Measurements from ENCODE around the gene ADORA1.

ADORA1 gene

DNA sequence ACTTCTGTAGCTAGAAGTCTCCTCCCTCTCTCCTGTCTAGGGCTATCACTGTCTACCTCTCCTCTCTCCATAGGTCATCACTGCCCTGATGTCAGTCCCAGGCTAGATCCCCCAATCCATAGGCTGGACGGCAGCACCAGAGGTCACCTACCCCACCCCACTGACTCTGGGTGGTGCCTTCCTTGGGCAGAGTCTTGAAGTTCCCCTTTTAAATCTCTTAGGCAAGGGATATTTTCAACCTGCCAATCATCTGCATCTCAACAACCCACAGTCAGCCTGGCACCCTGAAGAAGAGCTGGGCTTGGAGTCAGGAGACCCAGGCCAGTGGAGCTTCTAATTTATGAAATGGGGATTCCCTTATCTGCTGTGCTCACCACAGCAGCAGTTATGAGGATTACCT is 34.9 kb downstream of the ADORA1 start:
- DNase-seq, result no peak

DNA sequence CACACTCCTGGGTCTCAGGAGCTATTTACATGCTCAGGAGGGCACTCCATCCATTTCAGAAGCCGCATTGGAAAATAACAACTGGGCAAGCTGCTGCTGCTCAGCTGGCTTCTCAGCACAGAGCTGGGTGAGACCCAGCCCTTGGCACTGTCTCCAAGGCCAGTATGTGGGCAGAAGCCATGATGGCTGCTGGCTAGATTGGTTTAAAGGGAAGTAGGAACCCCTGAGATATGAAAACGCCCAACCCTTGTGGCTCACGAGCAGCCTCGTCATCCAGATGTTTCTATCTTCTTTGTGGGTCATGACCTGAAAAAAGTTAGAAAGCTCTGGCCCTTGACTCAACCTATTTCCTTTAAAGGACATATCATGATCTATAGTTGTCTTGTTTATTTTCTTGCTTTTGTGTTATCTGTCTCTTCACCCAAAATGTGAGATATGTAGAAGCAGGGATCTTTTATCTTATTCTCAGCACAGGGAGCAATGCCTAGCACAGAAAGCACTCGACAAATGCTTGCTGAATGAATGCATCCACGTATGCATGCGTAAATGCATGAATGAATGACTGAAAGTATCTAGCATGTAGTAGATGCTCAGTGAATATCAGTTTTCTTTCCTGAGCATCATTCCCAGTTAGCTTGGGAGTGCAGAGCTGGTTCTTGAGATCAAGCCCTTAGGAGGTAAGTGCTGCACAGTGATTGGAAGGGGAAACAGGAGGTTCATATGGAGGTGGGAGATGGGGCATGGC is 36.5 kb downstream of the ADORA1 start:
- DNase-seq, result no peak

DNA sequence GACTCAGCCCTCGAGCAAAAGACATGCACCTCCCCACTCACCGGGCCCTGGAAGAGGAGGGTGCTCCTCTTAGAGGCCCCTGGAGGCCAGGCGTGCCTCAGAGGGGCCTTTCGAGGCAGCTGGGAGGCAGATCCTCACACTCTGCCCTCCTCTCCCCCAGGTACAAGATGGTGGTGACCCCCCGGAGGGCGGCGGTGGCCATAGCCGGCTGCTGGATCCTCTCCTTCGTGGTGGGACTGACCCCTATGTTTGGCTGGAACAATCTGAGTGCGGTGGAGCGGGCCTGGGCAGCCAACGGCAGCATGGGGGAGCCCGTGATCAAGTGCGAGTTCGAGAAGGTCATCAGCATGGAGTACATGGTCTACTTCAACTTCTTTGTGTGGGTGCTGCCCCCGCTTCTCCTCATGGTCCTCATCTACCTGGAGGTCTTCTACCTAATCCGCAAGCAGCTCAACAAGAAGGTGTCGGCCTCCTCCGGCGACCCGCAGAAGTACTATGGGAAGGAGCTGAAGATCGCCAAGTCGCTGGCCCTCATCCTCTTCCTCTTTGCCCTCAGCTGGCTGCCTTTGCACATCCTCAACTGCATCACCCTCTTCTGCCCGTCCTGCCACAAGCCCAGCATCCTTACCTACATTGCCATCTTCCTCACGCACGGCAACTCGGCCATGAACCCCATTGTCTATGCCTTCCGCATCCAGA is 37.7 kb downstream of the ADORA1 start:
- DNase-seq, result no peak

DNA sequence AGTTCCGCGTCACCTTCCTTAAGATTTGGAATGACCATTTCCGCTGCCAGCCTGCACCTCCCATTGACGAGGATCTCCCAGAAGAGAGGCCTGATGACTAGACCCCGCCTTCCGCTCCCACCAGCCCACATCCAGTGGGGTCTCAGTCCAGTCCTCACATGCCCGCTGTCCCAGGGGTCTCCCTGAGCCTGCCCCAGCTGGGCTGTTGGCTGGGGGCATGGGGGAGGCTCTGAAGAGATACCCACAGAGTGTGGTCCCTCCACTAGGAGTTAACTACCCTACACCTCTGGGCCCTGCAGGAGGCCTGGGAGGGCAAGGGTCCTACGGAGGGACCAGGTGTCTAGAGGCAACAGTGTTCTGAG is 38.3 kb downstream of the ADORA1 start:
- DNase-seq, result no peak

DNA sequence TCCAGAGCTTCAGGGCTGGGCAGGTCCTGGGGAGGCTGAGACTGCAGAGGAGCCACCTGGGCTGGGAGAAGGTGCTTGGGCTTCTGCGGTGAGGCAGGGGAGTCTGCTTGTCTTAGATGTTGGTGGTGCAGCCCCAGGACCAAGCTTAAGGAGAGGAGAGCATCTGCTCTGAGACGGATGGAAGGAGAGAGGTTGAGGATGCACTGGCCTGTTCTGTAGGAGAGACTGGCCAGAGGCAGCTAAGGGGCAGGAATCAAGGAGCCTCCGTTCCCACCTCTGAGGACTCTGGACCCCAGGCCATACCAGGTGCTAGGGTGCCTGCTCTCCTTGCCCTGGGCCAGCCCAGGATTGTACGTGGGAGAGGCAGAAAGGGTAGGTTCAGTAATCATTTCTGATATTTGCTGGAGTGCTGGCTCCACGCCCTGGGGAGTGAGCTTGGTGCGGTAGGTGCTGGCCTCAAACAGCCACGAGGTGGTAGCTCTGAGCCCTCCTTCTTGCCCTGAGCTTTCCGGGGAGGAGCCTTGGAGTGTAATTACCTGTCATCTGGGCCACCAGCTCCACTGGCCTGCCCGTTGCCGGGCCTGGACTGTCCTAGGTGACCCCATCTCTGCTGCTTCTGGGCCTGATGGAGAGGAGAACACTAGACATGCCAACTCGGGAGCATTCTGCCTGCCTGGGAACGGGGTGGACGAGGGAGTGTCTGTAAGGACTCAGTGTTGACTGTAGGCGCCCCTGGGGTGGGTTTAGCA is 38.8 kb downstream of the ADORA1 start:
- DNase-seq, result no peak

DNA sequence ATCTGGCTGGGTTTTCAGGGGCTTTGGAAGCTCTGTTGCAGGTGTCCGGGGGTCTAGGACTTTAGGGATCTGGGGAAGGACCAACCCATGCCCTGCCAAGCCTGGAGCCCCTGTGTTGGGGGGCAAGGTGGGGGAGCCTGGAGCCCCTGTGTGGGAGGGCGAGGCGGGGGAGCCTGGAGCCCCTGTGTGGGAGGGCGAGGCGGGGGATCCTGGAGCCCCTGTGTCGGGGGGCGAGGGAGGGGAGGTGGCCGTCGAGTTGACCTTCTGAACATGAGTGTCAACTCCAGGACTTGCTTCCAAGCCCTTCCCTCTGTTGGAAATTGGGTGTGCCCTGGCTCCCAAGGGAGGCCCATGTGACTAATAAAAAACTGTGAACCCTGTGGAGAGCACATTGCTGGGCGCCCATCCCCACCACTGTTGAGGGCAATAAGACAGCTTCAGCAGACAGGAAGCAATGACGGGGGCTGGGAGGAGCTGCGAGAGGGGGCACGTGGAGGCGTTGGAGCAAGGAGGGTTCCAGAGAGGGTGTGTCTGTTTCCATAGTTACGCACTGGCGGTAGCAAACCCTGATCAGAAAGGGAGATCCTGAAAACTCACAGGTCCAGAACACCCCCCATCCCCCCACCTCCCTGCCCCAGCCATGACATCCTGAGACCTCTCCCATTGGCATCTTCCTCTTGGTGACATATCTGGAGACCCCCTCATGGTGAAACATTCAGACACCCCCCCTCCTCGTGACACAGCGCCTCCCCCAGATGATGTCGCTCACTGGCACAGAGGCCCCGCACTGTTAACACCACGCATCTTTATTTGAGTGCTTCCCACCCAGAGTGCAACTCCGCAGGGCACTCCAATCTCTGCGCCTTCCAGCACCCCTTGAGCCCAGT is 39.7 kb downstream of the ADORA1 start:
- DNase-seq, result no peak

DNA sequence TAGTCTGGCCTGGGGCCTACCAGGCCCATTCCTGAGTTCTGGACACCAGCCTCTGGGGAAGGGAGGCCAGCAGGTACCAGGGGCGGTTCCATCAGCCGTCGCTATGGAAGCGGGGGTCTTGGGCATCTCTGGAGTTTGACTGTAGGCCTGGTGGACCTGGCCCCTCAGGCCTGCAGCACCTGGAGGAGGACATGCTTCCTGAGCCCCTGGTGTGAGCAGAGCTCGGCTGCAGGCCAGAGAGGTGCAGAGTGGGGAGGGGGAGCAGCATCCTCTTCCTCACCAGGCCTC is 40.3 kb downstream of the ADORA1 start:
- no peak for DNase-seq

DNA sequence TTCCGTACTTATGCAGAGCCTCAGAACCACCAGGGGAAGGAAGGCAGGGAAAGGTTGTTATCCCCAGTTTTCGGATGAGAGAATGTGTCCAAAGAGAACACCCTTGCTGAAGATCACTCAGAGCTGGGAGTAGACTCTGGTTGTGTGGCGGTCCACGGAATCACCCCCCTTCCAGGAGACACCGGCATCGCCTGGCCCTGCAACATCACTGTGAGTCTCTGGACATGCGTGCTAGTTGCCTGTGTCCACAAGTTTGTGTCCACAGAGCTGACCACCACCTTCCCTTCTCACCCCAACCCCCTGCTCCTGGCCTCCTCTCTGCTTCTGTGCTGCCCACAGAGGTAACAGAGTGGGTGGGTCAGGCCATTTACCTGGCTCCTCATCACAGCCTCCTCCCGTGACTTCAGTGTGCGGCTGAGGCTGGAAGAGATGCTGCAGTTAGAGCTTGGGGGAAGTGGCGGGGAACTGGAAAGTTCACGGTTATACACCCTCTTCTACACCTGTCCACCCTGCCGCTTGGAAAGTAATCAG is 40.8 kb downstream of the ADORA1 start:
- no peak for DNase-seq

DNA sequence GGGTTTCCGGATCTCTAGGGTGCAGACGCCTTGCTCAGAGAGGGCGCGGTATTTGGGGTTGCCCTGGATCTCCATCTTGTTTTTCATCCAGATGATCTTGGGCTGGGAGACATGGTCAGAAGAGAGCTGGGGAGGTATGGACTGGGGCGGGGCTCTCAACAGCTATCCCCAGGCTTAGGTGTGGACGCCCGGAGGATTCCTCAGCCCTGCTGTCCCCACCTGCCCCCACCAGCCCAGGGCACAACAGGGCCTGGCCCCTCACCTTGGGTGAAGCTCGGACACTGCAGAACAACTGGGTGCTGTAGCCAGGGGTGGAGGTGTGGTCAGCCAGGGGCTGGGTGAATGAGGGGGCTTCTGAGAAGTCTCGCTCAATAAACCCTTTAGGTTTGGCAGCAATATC is 41.5 kb downstream of the ADORA1 start:
- no peak for DNase-seq

DNA sequence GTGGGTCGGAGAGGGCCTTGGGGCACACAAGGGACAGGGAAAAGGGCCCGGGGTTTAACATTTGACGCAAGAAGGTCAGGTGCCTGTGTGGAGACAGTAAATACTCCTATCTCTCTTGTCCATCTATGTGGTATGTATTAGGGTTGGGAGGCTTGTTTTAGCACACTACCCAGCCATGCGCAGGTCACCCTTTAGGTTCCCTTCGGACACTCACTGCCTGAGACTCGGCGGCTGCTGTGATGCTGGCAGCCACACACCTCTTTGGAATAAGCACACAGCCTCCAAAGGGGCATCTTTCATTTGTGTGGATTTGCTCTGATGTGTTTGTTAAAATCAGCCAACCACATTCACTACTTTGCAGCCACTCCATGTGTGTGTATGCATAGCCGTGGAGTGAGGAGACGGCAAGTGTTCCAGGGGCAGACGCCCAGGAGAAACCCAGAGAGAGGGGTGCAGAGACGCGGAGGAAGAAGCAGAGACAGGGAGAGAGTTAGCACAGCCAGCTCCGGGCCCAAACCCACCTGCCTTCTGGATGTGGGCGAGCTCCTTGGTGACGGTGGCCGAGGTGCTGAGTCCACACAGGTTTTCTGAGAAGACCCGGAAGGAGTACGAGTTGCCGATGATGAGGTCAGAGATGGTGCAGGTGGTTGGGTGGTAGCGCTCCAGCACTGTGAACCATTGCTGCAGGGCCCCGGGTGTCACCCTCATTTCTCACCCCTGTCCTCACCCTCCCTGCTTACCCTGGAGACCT is 42.4 kb downstream of the ADORA1 start:
- no peak for DNase-seq

DNA sequence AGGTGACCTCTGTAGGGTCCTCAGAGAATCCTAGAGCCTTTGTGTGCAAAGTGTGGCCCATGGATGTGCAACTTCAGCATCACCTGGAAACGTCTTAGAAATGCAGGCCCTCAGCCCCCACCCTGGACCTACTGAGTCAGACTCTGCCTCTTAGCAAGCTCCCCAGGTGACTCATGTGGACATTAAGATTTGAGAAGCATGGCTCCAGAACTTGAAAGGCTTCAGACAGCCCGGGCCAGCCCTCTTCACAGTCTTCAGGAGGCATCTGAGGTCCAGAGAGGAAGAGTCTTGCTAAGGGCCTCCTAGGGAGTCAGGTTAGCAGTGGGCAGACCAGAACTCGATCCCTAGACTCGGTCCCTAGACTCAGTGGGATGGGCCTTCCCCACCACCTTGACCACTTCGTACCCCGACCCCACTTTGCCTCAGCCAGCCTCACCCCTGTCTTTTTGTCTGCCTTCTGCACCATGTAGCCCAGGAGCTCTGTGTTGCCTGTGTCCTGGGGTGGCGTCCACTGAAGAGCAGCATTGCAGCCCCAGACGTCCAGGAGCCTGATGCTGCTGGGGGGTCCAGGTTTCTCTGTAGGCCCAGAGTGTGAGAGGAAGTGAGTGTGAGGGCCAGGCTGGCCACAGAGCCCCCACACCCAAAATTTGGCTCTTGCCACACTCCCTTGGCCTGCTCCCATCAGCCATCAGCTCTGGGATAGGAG is 43.3 kb downstream of the ADORA1 start:
- DNase-seq, result no peak

DNA sequence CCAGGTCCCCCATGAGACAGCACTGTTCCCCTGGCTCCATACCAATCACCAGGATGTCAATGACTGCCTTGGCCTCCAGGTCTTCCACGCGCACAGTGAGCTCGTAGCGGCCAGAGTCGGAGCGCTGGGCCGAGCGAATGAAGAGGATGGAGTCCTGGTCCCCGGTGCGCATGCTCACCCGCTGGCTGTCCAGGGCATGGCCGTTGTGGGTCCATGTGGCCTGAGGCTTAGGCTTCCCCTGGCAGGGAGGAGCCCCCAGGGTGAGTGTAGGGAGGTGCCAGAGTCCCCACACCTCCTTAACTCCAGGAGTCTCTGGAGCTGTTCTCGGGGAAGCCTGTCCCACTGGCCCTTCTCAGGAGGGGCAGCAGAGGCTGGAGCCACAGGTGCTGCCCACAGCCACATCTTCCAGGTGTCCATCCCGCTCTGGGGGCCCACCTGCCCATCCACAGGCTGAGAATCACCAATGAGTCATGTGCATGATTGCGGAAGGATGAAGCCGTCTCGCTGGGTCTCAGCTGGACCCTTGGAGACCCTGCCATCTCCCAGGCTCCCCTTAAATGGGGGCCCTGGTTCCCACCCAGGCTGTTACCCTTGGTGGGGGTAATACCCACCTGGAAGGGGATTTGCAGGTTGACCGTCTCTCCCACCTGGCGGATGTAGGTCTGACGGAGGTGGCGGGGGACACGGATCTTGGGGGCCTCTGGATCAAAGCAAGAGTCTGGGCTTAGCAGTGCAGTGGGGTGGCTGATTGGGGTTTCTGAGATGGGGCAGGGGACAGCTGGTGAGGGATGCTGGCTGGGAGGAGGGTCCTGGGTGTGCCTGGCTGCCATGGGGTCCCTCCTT is 44.0 kb downstream of the ADORA1 start:
- no peak for DNase-seq

DNA sequence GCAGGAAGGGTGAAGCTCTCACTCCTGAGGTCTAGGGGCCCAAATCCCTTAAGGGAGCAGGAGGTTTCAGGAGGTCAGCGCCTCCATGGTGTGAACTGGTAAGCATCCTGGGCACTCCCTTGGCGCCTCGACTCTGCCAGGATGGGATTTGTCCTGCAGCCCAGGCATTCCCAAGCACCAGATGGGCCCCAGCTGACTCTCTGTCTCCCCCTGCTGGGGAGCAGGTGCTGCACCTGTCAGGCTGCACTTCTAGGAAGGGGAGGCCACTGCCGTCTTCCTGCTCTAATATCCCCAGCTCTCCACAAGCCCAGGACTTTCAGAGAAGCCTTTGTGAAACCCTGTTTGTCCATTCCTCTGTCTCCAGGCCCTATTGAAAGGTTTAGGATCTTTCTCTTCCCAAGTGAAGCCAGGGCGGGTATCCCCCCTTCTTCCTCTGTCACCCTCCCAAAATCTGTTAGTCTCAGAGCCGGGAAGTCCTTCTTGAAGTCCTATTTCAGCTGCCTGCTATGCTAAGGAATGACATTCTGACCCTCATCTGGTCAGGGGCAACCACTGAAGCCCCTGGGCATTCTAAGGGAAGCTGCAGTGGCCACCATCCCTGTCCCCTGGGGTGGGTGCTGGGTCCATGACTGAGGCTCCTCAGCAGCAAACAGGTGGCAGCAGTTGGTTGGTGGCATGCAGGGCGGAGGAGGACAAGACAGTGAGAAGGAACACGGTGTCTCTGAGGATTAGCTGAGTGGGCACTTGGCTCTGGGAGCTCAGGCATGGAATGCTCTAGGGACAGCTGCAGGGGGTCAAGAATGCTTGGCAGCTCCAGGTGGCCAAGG is 44.9 kb downstream of the ADORA1 start:
- peak; percentile 32 for DNase-seq

DNA sequence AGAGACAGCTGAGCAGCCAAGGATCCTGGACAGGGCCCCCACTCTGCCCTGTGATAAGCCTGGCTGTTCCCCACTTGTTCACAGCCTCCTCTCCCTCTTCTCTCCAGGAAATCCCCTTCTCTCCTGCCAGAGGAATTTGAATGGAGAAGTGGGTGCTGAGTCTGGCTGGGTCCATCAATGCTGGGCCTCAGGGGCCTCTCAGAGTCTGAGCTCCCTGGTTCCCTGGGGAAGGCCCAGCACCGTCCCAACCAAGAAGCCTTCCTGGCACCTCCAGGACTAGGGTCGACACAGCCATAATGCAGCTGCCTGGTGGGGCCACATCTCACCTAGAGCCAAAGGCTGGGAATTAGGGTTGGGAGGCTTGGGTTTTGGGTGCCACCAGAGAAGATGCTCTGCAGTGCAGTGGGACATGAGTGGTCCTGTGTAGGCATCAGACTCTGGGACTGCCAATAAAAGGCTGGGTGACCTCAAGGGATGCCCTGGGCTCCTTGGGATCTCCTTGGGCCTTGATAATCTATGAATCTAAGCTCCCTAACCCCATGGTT is 45.6 kb downstream of the ADORA1 start:
- no peak for DNase-seq

DNA sequence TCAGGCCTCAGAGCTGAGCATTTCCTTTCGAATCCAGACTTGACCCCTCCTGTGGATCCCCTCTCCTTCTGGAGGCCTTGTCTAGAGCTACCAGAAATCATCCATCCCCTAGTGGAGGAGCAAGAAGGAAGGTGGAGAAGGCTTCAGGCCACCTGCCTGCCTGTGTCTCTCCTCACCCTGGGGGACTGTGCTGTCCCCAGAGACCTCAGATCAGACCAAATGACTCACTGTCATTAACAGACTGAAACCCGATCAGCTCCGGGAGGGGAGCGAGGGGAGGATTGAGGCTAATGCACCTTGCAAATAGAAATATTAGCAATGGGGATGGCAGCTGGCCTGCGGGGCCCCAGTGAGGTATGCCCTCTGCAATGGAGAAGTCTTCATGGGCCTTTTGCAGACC is 46.0 kb downstream of the ADORA1 start:
- DNase-seq, result peak; percentile 41

DNA sequence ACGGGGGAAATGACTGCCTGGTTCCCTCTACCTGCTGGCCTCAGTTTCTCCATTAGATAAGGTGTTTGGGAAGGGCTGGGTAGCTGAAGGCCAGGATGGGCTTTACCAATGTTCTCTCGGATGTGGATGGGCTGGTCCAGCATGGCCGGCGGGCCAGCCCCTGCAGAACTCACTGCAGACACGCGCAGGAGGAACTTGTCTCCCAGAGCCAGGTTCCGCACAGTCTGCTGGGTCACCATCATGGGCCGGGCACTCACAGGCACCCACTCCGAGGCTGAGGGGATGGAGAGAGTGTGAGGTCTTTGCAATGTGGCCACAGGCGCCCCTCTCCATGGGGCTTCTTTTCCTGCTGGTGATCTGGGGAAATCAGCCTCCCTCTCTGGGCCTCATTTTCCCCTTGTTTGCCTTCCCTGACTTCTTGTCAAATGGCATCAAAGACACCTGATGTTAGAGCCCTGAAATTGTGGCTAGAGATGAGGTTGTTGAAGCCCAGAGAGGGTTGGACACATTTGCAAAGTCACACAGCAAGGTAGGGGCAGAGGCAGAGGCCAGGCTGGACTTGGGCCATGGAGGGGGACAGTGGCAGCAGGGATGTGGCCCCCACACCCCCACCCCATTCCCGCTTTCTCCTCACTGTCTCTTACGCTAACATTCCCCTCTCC is 46.9 kb downstream of the ADORA1 start:
- no peak for DNase-seq

DNA sequence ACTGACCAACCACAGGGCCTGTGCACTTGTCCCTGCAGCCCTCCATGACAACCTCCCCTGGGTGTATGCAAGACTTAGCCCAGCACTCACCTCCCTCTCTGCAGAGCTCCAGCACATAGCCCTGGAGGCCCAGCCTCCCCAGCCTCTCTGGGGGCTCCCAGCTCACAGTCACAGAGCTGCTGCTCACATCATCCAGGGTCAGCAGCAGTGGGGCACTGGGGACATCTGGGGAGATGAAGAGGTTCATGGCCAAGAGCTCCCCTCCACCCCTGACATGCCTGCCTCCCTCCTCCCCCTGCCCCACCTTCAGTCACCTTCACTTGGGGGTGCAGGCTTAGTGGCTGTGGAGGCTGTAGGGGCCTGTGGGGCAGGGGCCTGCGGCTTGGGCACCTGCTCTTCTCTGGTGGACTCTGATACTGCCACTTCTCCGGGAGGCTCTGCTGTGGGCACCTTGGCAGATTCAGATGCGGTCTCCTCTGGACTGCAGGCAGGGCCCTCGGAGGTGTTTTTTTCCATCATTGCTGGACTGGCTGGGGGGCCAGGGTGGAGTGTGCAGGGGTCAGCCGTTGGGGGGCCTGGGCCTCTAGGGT is 47.8 kb downstream of the ADORA1 start, which contains the start of gene MYBPH:
Gene MYBPH (minus strand): TSS at position 590 of the 590 bp plus-strand sequence. CDS start 71 bp downstream, at position 519.
- no peak for DNase-seq

DNA sequence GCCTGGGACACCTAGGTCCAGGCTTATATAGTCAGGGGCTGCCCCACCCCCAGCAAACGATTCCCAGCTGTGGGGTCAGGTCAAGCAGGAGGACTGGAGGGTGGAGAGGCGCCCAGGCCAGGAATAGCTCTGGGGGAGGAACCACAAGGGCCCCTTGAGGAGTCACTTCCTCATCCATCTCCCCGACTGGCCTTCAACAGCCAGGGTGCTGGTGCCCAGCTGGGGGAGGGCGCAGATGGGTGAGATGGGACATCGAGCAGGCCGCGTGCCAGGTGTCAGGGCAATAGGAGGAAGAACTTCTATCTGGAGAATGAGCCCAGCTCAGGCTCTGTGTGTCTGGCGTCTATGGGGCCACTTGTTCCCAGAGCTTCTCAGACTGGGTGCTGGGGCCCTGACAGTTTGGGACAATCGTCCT is 48.3 kb downstream of the ADORA1 start:
- DNase-seq, result no peak

Measured in NCI-H1105 (cell line).